Neuronal stem cell (in vitro differentiated cells): ENCODE results near the gene MRPL54.

Experiments used
- DNase-seq: peaks from one replicate; pipeline ENCODE4 v3.0.0-alpha.2; 2013; ENCODE audit warnings: low spot score
- H2AFZ ChIP-seq: one replicate; pipeline ENCODE4 v1.6.1; 2013; ENCODE audit warnings: mild to moderate bottlenecking, low read length, inconsistent platforms
- H2AK5ac ChIP-seq: 2 replicates; pipeline ENCODE4 v1.6.1; 2013; ENCODE audit warnings: low read depth, mild to moderate bottlenecking, inconsistent platforms, low read length, moderate library complexity, mixed read lengths
- H2BK120ac ChIP-seq: 2 replicates; pipeline ENCODE4 v1.6.1; 2013; ENCODE audit warnings: low read depth, mild to moderate bottlenecking, inconsistent platforms, low read length, moderate library complexity, mixed read lengths
- H2BK12ac ChIP-seq: one replicate; pipeline ENCODE4 v1.6.1; 2013; ENCODE audit warnings: low read length, inconsistent platforms
- H2BK15ac ChIP-seq: 2 replicates; pipeline ENCODE4 v1.6.1; 2013; ENCODE audit warnings: mild to moderate bottlenecking, low read length, inconsistent platforms, mixed read lengths
- H2BK5ac ChIP-seq: one replicate; pipeline ENCODE4 v1.6.1; 2013; ENCODE audit warnings: inconsistent platforms, mild to moderate bottlenecking, low read length, moderate library complexity
- H3K14ac ChIP-seq: one replicate; pipeline ENCODE4 v1.6.1; 2013; ENCODE audit warnings: low read length, inconsistent platforms
- H3K18ac ChIP-seq: 2 replicates; pipeline ENCODE4 v1.6.1; 2013; ENCODE audit warnings: low read length, inconsistent platforms
- H3K23ac ChIP-seq: 2 replicates; pipeline ENCODE4 v1.6.1; 2013; ENCODE audit warnings: low read depth, mild to moderate bottlenecking, mixed read lengths, low read length, inconsistent platforms; ENCODE audit not compliant: poor library complexity
- H3K27ac ChIP-seq: replicated peaks from 3 replicates; pipeline ENCODE4 v1.5.1; 2013; ENCODE audit warnings: low read length, inconsistent platforms
- H3K27me3 ChIP-seq, 3 experiments: 2 replicates each; pipeline ENCODE4 v1.6.1; 2013; ENCODE audit warnings: low read length in 3 of 3, mild to moderate bottlenecking in 2 of 3, inconsistent platforms in 1 of 3, low read depth in 1 of 3, mixed read lengths in 1 of 3, moderate library complexity in 1 of 3; ENCODE audit not compliant: control insufficient read depth in 3 of 3, insufficient read depth in 3 of 3
- H3K36me3 ChIP-seq, 2 donors: replicated peaks in 1 of 2; 2 replicates each; pipeline ENCODE4 v1.6.1; 2013; ENCODE audit warnings: low read length in 2 of 2; ENCODE audit not compliant: control insufficient read depth in 2 of 2, insufficient read depth in 2 of 2
- H3K4ac ChIP-seq: 2 replicates; pipeline ENCODE4 v1.6.1; 2013; ENCODE audit warnings: inconsistent platforms, mild to moderate bottlenecking, low read length, moderate library complexity
- H3K4me1 ChIP-seq, 2 donors: 1 replicate in 1 of 2; 2 replicates in 1 of 2; pipeline ENCODE4 v1.6.1; 2013; ENCODE audit warnings: low read length in 2 of 2, low read depth in 1 of 2; ENCODE audit not compliant: control insufficient read depth in 2 of 2, insufficient read depth in 1 of 2
- H3K4me2 ChIP-seq: one replicate; pipeline ENCODE4 v1.6.1; 2013; ENCODE audit warnings: mild to moderate bottlenecking, low read length, inconsistent platforms; ENCODE audit not compliant: insufficient read depth, poor library complexity, severe bottlenecking
- H3K4me3 ChIP-seq, 2 donors: 2 replicates each; pipeline ENCODE4 v1.5.1; 2013; ENCODE audit warnings: low read length in 2 of 2, mild to moderate bottlenecking in 2 of 2, inconsistent platforms in 1 of 2, moderate library complexity in 1 of 2
- H3K79me1 ChIP-seq: one replicate; pipeline ENCODE4 v1.6.1; 2013; ENCODE audit warnings: low read depth, mild to moderate bottlenecking, inconsistent platforms, low read length, moderate library complexity
- H3K9ac ChIP-seq: one replicate; pipeline ENCODE4 v1.6.1; 2013; ENCODE audit warnings: mild to moderate bottlenecking, low read depth, low read length, inconsistent platforms; ENCODE audit not compliant: poor library complexity
- H3K9me3 ChIP-seq, 2 donors: replicated peaks in 1 of 2; 2 replicates each; pipeline versions ENCODE3 to v1.6.1; 2013; ENCODE audit warnings: low read length in 2 of 2, mild to moderate bottlenecking in 2 of 2, inconsistent platforms in 1 of 2, low read depth in 1 of 2, mixed read lengths in 1 of 2, moderate library complexity in 1 of 2; ENCODE audit not compliant: control insufficient read depth in 2 of 2, insufficient read depth in 1 of 2
- H4K8ac ChIP-seq: one replicate; pipeline ENCODE4 v1.6.1; 2013; ENCODE audit warnings: low read depth, mild to moderate bottlenecking, inconsistent platforms, low read length, moderate library complexity
- H4K91ac ChIP-seq: one replicate; pipeline ENCODE4 v1.6.1; 2013; ENCODE audit warnings: low read length, low read depth, mild to moderate bottlenecking, inconsistent platforms; ENCODE audit not compliant: poor library complexity
- WGBS, 2 donors: extraction: QIAGEN DNeasy Blood & Tissue Kit; methylation state at CpG; one replicate each; pipeline ENCODE4 v1.1.7; 2013; ENCODE audit warnings: missing lambda C conversion rate in 2 of 2, mixed read lengths in 1 of 2; ENCODE audit not compliant: insufficient read length in 2 of 2, insufficient replicate concordance in 1 of 2; ENCODE audit errors: extremely low coverage in 2 of 2; 5-methylcytosine and 5-hydroxymethylcytosine counted together

MRPL54 gene

GRCh38 chr19:3770136-3770999 lies 7.9 kb downstream of the MRPL54 start:
- H3K4me1 ChIP-seq, result peaks cover 0 to 11% of the 10 kb centered on the region in 2 donors
- peak overlapping the region; percentile 71 for H2BK5ac ChIP-seq
- no CpG with 5 or more reads among the region's 53 CpGs for WGBS, 2 donors
- peak overlapping the region; percentile 47 for H3K14ac ChIP-seq
- peak overlapping the region; percentile 84 for H2AK5ac ChIP-seq
- H2BK12ac ChIP-seq, result peak overlapping the region; percentile 4
- peak overlapping the region; percentile 89 for H3K4ac ChIP-seq
- no peak overlapping the region for H2AFZ ChIP-seq
- H3K79me1 ChIP-seq, result peaks cover 4% of the 10 kb centered on the region
- H2BK15ac ChIP-seq, result peak overlapping the region; percentile 75
- no peak overlapping the region for H3K9ac ChIP-seq
- H3K9me3 ChIP-seq, result no peaks in the 10 kb centered on the region
- peak overlapping the region; percentile 89 for H3K18ac ChIP-seq
- H3K23ac ChIP-seq, result no peak overlapping the region
- H3K36me3 ChIP-seq, result peaks cover 9 to 18% of the 10 kb centered on the region in 2 donors
- no peak overlapping the region for H4K91ac ChIP-seq
- H3K27me3 ChIP-seq, result peaks cover 0 to 5% (median 0%) of the 10 kb centered on the region in 3 experiments
- H3K4me3 ChIP-seq, result no peak overlapping the region
- no peak overlapping the region for H3K27ac ChIP-seq
- DNase-seq, result no peak
- H3K4me2 ChIP-seq, result peak overlapping the region; percentile 3
- H2BK120ac ChIP-seq, result peak overlapping the region; percentile 52
- H4K8ac ChIP-seq, result peak overlapping the region; percentile 48

GRCh38 chr19:3771000-3771905 lies 8.8 kb downstream of the MRPL54 start:
- WGBS, 2 donors, result no CpG with 5 or more reads among the region's 35 CpGs
- Histone ChIP-seq H3K79me1 (peaks cover 4% of the 10 kb centered on the region), H2BK15ac (peak overlapping the region; percentile 89)

GRCh38 chr19:3771906-3772455 lies 9.5 kb downstream of the MRPL54 start, which contains the start of gene RAX2:
Gene RAX2 (minus strand): TSS chr19:3772228. CDS start chr19:3771742, 486 bp downstream.
- no peak within 1 kb of the TSS for H3K27ac ChIP-seq
- peak within 1 kb of the TSS; percentile 73 for H2BK12ac ChIP-seq
- H2BK15ac ChIP-seq, result peak within 1 kb of the TSS; percentile 89
- peak within 1 kb of the TSS; percentile 37 for H3K4ac ChIP-seq
- no peak within 1 kb of the TSS for H2BK120ac ChIP-seq
- no peak within 1 kb of the TSS for H2AFZ ChIP-seq
- no peak within 1 kb of the TSS for H3K4me3 ChIP-seq
- peak within 1 kb of the TSS; percentile 93 for H3K18ac ChIP-seq
- H3K23ac ChIP-seq, result peak within 1 kb of the TSS; percentile 65
- no peaks in the 10 kb centered on the region for H3K79me1 ChIP-seq
- H4K8ac ChIP-seq, result no peak within 1 kb of the TSS
- no peaks in the 10 kb centered on the region for H3K9me3 ChIP-seq
- peak within 1 kb of the TSS; percentile 70 for H3K9ac ChIP-seq
- no peak within 1 kb of the TSS for H4K91ac ChIP-seq
- H3K14ac ChIP-seq, result peak within 1 kb of the TSS; percentile 89
- peaks cover 0 to 11% of the 10 kb centered on the region in 2 donors for H3K4me1 ChIP-seq
- H3K4me2 ChIP-seq, result peak within 1 kb of the TSS; percentile 18
- peaks cover 0 to 5% (median 0%) of the 10 kb centered on the region in 3 experiments for H3K27me3 ChIP-seq
- DNase-seq, result no peak
- H2AK5ac ChIP-seq, result peak within 1 kb of the TSS; percentile 90
- H3K36me3 ChIP-seq, result peaks cover 3 to 10% of the 10 kb centered on the region in 2 donors
- no CpG with 5 or more reads among the region's 23 CpGs for WGBS, 2 donors
- peak within 1 kb of the TSS; percentile 0 for H2BK5ac ChIP-seq

More at GRCh38 chr19:3771000-3771905, 8.8 kb downstream of the MRPL54 start:
- H4K8ac ChIP-seq, result no peak overlapping the region
- H3K27me3 ChIP-seq, result peaks cover 0 to 5% (median 0%) of the 10 kb centered on the region in 3 experiments
- H3K9ac ChIP-seq, result peak overlapping the region; percentile 21
- H4K91ac ChIP-seq, result no peak overlapping the region
- peak overlapping the region; percentile 25 for H3K23ac ChIP-seq
- peaks cover 9 to 16% of the 10 kb centered on the region in 2 donors for H3K36me3 ChIP-seq
- H3K14ac ChIP-seq, result peak overlapping the region; percentile 89
- no peak overlapping the region for H3K27ac ChIP-seq
- H2BK120ac ChIP-seq, result peak overlapping the region; percentile 52
- no peak overlapping the region for H2AFZ ChIP-seq
- peak overlapping the region; percentile 77 for H3K18ac ChIP-seq
- H3K9me3 ChIP-seq, result no peaks in the 10 kb centered on the region
- peak overlapping the region; percentile 0 for H2BK5ac ChIP-seq
- H3K4ac ChIP-seq, result no peak overlapping the region
- DNase-seq, result no peak
- peak overlapping the region; percentile 90 for H2AK5ac ChIP-seq
- H2BK12ac ChIP-seq, result peak overlapping the region; percentile 73
- H3K4me1 ChIP-seq, result peaks cover 0 to 11% of the 10 kb centered on the region in 2 donors
- no peak overlapping the region for H3K4me3 ChIP-seq
- no peak overlapping the region for H3K4me2 ChIP-seq
